Measurements from ENCODE around the gene STX7.

DNA sequence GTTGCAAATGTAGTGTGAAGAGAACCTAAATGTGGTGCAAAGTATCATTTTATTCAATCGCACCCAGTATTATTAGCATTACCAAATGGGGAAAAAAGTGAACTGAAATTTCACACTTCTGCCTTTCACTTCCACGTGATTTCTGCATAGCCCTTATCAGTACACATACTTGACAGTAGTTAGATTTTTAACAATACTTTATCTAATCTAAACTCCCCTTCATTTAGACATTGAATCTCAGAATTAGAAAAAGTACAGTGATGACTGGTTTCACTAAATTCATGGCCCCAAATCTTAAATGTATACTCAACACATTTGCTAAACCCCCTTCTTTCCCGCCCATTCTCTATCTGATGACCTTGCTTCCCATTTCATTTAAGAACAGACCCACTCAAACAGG, 14.3 kb downstream of the STX7 start:
- TF ChIP-seq, protein P1, sequence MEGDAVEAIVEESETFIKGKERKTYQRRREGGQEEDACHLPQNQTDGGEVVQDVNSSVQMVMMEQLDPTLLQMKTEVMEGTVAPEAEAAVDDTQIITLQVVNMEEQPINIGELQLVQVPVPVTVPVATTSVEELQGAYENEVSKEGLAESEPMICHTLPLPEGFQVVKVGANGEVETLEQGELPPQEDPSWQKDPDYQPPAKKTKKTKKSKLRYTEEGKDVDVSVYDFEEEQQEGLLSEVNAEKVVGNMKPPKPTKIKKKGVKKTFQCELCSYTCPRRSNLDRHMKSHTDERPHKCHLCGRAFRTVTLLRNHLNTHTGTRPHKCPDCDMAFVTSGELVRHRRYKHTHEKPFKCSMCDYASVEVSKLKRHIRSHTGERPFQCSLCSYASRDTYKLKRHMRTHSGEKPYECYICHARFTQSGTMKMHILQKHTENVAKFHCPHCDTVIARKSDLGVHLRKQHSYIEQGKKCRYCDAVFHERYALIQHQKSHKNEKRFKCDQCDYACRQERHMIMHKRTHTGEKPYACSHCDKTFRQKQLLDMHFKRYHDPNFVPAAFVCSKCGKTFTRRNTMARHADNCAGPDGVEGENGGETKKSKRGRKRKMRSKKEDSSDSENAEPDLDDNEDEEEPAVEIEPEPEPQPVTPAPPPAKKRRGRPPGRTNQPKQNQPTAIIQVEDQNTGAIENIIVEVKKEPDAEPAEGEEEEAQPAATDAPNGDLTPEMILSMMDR (IDR thresholded peaks at IDR 0.05), result no peak
- TF ChIP-seq POLR2A (IDR thresholded peaks at IDR 0.05), result no peak

Data from esophagus squamous epithelium (tissue), 4 donors.